HG03097 (cell line): Measurements from ENCODE around the gene UACA.
"Not testable (repeated sequence)": the region's sequence is repeated elsewhere in the genome, so short reads cannot be mapped to it uniquely, and the experiment has no call there.

Experiments
- ATAC-seq: cut with Tn5 transposase; IDR thresholded peaks from one replicate; pipeline ENCODE4 v1.9.1; 2021; ENCODE audit not compliant: unreplicated experiment, low FRiP score

UACA gene

GRCh38 chr15:70669966-70670658 lies 93.2 kb downstream of the UACA start:
- no peak for ATAC-seq

- ATAC-seq, result no peak
Observed at GRCh38 chr15:70669006-70669602, 94.3 kb downstream of the UACA start.

- no peak for ATAC-seq
Observed at GRCh38 chr15:70665599-70665998, 97.8 kb downstream of the UACA start.

- no peak for ATAC-seq
Observed at GRCh38 chr15:70664494-70664893, 98.9 kb downstream of the UACA start.

- ATAC-seq, result not testable (repeated sequence)
Observed at GRCh38 chr15:70663069-70663468, 100.3 kb downstream of the UACA start.

- no peak for ATAC-seq
Observed at GRCh38 chr15:70659662-70660061, 103.7 kb downstream of the UACA start.

GRCh38 chr15:70658641-70659040 lies 104.7 kb downstream of the UACA start:
- no peak for ATAC-seq

- no peak for ATAC-seq
Observed at GRCh38 chr15:70653426-70653825, 109.9 kb downstream of the UACA start.

- ATAC-seq, result no peak
Observed at GRCh38 chr15:70652341-70652740, 111.0 kb downstream of the UACA start.

- ATAC-seq, result no peak
Observed at GRCh38 chr15:70651303-70651845, 112.0 kb downstream of the UACA start.

- ATAC-seq, result no peak
Observed at GRCh38 chr15:70650567-70651302, 112.6 kb downstream of the UACA start.

GRCh38 chr15:70647396-70647795 lies 116.0 kb downstream of the UACA start:
- no peak for ATAC-seq

- ATAC-seq, result no peak
Observed at GRCh38 chr15:70646169-70646568, 117.2 kb downstream of the UACA start.

- ATAC-seq, result no peak
Observed at GRCh38 chr15:70643783-70644125, 119.6 kb downstream of the UACA start.

GRCh38 chr15:70643106-70643782 lies 120.1 kb downstream of the UACA start:
- ATAC-seq, result no peak

GRCh38 chr15:70636540-70637165 lies 126.7 kb downstream of the UACA start:
- no peak for ATAC-seq

GRCh38 chr15:70635895-70636294 lies 127.5 kb downstream of the UACA start:
- ATAC-seq, result no peak

GRCh38 chr15:70633991-70634390 lies 129.4 kb downstream of the UACA start:
- ATAC-seq, result no peak

- ATAC-seq, result no peak
Observed at GRCh38 chr15:70633103-70633831, 130.1 kb downstream of the UACA start.
